NCI-H82 (cell line): ENCODE data around the gene MBD3L3.
A peak's percentile ranks its signal among the peaks of the same experiment; 100 is the strongest.
"Not testable (repeated sequence)": the region's sequence is repeated elsewhere in the genome, so short reads cannot be mapped to it uniquely, and the experiment has no call there.

Experiments
- DNase-seq: peaks from one replicate; lab custom pipeline; 2025; lab: John Stamatoyannopoulos, UW

The MBD3L3 gene

DNA sequence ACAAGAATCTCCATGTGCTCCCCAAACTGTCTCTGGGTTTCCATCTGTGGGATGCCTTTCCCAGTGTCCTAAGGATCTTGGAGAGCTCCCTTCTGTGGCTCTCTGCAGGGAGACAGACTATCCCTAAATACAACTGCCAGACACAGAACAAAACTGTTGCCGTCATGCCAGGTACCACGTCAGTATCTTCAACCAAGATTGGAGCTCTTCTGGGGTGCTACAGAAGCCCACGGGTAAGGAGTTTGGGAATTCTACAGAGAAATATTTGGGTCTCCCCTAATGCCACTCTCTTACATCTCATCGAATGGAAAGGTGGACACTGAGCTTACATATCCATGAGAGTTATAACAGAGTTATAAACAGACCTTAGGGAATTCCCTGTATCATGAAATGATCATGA, 4.9 kb upstream of the MBD3L3 start:
- peak; percentile 12 for DNase-seq

DNA sequence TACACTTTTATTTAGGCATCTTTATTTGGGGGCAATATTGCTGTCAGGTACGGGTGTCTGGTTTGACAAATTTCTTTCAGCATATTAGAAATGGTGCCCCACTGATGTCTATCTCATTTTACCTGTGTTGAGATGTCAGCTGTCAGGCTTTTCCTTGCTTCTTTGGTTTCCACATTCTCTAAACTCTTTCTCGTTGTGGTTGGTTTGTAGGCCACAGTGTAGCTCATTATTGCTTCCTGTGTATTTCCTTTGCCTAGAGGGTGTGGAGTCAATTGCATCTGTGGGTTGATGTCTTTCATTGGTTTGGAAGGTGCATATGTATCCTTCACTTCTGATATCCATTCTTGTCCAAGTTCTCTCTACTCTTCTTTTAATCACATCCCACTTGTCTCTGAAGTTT, 1.5 kb upstream of the MBD3L3 start:
- DNase-seq = not testable (repeated sequence)

DNA sequence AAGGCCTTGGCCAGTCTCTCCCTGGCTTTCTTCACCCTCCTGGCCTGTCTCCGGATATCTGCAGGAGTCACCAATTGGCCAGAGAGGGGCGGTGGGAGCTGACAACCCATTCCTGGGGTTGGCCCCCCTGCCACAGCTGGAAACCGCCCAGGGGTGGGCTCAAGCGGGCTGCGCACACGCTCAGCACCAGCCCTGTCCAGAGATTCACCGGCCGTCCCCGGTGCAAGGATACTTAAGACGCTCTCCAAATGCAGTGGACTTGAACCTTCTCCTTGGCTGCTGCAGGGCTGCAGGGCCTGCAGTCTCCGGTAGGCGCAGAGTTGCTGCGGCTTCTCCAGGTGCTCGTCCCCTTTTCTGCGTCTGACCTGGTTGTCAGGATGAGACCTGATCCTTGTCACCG, 2.1 kb downstream of the MBD3L3 start:
- not testable (repeated sequence) for DNase-seq

DNA sequence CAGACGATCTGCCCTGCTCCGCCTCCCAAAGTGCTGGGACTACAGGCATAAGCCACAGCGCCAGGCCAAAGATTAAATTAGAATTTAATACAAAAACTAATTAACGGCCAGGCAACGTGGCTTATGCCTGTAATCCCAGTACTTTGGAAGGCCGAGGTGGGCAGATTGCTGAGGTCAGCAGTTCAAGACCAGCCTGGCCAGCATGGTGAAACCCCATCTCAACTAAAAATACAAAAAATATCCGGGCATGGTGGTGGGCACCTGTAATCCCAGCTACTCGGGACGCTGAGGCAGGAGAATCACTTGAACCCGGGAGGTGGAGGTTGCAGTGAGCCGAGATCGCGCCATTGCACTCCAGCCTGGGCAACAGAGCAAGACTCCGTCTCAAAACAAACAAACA, 2.8 kb downstream of the MBD3L3 start:
- not testable (repeated sequence) for DNase-seq

DNA sequence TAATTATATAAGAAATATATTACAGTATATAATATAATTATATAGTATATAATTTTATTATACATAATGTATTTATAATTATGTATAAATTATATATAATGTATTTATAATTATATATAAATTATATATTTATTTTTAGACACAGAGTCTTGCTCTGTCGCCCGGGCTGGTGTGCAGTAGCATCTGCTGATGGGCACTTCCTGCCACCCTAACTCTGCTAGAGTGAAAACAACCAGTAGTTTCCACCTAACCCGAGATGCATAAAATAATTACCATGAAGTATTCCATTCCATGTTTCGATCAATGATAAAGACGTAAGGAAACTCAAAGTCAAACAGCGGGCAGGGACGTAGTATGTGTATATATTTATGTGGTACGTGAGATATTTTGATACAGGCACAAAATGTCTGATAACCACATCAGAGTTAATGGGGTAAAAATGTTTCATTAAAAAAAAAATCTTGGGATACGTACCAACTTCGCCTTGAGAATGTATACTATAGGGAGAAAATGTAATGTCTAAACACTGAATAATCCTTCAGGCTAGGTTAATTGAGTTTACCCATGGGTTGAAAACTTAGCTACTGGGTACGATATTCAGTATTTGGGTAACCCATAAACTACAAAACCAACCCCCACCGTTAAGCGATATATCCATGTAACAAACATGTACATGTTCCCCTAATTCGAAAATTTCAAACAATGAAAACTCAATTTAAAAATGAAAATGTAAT, 3.7 kb downstream of the MBD3L3 start:
- not testable (repeated sequence) for DNase-seq

DNA sequence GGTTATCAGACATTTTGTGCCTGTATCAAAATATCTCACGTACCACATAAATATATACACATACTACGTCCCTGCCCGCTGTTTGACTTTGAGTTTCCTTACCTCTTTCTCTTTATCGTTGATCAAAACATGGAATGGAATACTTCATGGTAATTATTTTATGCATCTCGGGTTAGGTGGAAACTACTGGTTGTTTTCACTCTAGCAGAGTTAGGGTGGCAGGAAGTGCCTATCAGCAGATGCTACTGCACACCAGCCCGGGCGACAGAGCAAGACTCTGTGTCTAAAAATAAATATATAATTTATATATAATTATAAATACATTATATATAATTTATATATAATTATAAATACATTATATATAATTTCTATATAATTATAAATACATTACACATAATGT, 5.6 kb downstream of the MBD3L3 start:
- not testable (repeated sequence) for DNase-seq

DNA sequence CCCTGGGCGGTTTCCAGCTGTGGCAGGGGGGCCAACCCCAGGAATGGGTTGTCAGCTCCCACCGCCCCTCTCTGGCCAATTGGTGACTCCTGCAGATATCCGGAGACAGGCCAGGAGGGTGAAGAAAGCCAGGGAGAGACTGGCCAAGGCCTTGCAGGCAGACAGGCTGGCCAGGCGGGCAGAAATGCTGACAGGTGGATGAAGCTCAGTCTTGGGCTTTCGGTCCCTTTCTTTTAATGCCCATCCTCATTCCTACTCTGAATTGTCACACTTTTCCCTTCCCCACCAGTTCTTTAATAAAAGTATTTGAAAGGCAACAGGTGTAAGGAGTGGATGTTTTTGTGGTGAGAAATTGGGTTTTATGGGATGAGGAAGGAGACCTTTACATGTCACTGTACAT, 7.1 kb downstream of the MBD3L3 start:
- DNase-seq = not testable (repeated sequence)

DNA sequence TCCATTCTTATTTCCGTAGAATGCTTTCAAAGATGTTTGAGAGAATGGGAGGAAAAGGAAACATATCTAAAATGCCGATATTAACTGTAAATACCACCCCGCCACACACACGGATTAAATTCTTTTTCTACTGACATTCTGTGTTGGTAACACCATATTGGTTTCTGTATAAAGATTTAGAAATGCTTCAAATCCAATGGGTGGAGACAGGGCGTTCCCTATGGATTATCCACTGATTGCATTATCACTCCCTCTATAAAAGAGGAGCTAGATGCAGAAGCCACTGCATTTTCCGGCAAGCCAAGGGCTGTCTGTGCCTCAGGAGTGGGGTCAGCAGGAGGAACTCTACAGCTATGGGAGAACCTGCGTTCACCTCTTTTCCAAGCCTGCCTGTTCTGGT, 9.5 kb downstream of the MBD3L3 start, which contains the start of gene MBD3L2:
Gene MBD3L2, plus strand, starts transcription at position 301 of the 400 bp plus-strand sequence. Its CDS starts 53 bp downstream, at position 354.
- not testable (repeated sequence) for DNase-seq

DNA sequence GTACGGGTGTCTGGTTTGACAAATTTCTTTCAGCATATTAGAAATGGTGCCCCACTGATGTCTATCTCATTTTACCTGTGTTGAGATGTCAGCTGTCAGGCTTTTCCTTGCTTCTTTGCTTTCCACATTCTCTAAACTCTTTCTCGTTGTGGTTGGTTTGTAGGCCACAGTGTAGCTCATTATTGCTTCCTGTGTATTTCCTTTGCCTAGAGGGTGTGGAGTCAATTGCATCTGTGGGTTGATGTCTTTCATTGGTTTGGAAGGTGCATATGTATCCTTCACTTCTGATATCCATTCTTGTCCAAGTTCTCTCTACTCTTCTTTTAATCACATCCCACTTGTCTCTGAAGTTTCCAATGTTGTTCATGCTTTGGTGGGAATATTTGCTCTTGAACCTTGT, 16.9 kb downstream of the MBD3L3 start:
- not testable (repeated sequence) for DNase-seq

DNA sequence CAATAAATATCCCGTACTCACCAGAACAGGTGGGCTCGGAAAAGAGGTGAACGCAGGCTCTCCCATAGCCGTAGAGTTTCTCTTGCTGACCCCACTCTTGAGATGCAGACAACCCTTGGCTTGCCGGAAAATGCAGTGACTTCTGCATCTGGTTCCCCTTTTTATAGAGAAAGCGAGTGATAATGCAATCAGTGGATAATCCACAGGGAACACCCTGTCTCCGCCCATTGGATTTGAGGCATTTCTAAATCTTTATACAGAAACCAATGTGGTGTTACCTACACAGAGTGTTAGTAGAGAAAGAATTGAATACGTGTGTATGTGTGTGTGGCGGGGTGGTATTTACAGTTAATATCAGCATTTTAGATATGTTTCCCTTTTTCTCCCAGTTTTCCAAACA, 18.4 kb downstream of the MBD3L3 start, which contains the start of gene MBD3L4:
Gene MBD3L4, minus strand, starts transcription at position 101 of the 400 bp plus-strand sequence. Its CDS starts 35 bp downstream, at position 66.
- DNase-seq = not testable (repeated sequence)

DNA sequence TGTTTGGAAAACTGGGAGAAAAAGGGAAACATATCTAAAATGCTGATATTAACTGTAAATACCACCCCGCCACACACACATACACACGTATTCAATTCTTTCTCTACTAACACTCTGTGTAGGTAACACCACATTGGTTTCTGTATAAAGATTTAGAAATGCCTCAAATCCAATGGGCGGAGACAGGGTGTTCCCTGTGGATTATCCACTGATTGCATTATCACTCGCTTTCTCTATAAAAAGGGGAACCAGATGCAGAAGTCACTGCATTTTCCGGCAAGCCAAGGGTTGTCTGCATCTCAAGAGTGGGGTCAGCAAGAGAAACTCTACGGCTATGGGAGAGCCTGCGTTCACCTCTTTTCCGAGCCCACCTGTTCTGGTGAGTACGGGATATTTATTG, 28.2 kb downstream of the MBD3L3 start, which contains the start of gene MBD3L5:
Gene MBD3L5, plus strand, starts transcription at position 301 of the 400 bp plus-strand sequence. Its CDS starts 34 bp downstream, at position 335.
- not testable (repeated sequence) for DNase-seq

DNA sequence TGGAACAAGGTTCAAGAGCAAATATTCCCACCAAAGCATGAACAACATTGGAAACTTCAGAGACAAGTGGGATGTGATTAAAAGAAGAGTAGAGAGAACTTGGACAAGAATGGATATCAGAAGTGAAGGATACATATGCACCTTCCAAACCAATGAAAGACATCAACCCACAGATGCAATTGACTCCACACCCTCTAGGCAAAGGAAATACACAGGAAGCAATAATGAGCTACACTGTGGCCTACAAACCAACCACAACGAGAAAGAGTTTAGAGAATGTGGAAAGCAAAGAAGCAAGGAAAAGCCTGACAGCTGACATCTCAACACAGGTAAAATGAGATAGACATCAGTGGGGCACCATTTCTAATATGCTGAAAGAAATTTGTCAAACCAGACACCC, 29.7 kb downstream of the MBD3L3 start:
- not testable (repeated sequence) for DNase-seq

DNA sequence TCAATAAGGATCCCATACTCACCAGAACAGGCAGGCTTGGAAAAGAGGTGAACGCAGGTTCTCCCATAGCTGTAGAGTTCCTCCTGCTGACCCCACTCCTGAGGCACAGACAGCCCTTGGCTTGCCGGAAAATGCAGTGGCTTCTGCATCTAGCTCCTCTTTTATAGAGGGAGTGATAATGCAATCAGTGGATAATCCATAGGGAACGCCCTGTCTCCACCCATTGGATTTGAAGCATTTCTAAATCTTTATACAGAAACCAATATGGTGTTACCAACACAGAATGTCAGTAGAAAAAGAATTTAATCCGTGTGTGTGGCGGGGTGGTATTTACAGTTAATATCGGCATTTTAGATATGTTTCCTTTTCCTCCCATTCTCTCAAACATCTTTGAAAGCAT, 37.1 kb downstream of the MBD3L3 start, which contains the start of gene MBD3L2B:
Gene MBD3L2B, minus strand, starts transcription at position 101 of the 400 bp plus-strand sequence. Its CDS starts 34 bp downstream, at position 67.
- DNase-seq = not testable (repeated sequence)

DNA sequence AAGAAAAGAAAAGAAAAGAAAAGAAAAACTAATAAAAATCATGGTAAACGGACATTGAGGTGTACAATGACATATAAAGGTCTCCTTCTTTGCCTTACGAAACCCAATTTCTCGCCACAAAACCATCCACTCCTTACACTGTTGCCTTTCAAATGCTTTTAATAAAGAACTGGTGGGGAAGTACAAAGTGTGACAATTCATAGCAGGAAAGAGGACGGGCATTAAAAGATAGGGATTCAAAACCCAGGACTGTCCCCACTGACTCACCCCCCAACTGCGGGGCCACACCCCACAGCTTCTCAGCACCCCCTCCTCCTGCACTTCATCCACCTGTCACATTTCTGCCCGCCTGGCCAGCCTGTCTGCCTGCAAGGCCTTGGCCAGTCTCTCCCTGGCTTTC, 39.6 kb downstream of the MBD3L3 start:
- DNase-seq = no peak

DNA sequence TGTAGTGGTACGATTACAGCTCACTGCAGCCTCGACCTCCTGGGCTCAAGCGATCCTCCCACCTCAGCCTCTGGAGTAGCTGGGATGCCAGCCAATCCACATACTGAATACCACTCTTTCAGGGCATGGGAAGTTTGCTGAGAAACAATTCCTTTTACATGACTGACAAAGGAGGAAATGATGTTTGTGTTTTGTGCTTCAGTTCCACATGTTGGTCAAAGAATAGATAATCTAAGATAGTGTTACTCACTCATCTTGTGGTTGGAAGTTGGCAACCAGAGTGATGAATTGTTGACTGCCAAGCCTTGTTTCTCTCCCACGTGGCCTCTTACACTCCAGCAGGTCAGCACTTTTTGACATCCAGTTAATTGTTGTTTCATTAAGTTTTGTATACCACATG, 44.8 kb downstream of the MBD3L3 start:
- DNase-seq = no peak

DNA sequence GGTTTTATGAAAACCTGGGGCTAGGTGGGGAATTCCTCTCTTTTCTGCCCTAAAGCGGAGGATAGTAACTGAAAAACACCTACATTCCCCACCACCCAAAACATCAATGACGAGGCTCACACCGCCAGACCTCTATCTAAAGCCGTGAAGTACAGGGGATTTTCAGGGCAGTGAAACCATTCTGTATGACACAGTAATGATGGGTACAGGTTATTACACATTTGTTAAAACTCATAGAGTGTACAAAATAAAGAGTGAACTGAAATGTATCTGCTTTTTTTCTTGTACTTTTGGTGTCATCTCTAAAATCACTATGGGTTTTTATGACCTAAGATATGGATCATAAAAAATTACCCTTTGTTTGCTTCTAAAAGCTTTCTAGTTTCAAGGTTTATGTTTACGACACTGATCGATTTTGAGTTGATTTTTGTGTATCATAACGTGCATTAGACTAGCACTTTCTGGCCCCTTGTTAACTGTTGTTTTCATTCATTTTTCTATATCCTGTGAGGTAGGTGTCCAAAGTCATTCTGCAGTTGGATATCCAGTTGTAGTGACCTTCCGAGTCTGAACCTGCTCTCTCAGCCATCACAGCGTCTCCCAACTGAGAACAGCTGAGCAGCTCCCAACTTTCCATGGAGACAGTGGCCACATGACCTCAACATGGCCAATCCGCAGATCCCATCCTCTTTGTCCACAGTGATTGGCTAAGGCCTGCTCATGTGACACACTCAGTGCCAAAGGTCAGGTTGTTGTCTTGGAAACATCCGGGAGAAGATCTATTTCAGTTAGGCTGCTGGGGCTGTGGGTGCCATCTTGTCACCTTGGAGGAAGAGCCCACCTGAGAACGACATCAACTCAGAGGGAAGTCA, 47.5 kb downstream of the MBD3L3 start:
- no peak for DNase-seq

DNA sequence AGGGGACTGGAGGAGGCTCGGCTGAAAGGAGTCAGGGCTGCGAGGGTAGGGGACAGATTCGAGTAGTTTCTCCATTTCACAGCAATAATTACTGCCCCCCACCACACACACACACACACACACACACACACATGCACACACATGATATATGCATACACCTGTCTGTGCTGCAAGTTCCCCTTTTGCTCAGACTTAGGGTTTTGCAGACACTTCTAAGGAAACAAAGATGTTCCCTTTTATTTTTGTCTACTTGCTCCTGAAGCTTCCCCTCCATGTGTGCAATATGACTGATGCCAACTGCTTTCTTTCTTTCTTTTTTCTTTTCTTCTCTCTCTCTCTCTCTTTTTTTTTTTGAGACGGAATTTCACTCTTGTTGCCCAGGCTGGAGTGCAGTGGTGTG, 50.6 kb downstream of the MBD3L3 start:
- DNase-seq = no peak
